Activated naive CD8-positive, alpha-beta T cell treated with anti-CD3 and anti-CD28 coated beads for 36 hours (primary cell): ENCODE results near the gene SLC6A11. TPM values are rescaled to one million over a fixed set of nuclear protein-coding genes. Genes with fewer than 3 reads are reported as not detected.

Experiments used
- DNase-seq: peaks from one replicate; pipeline ENCODE4 v3.0.0; 2021
- H3K27ac Mint-ChIP-seq: one replicate; pipeline ENCODE4 v1.8.0; 2022; ENCODE audit warnings: mild to moderate bottlenecking, moderate library complexity, mixed read lengths
- H3K27me3 Mint-ChIP-seq: one replicate; pipeline ENCODE4 v1.8.0; 2022; ENCODE audit warnings: mild to moderate bottlenecking, mixed read lengths
- H3K36me3 Mint-ChIP-seq: one replicate; pipeline ENCODE4 v1.8.0; 2021; ENCODE audit warnings: mild to moderate bottlenecking, mixed read lengths
- H3K4me1 Mint-ChIP-seq: one replicate; pipeline ENCODE4 v1.8.0; 2021; ENCODE audit warnings: mixed read lengths
- H3K4me3 Mint-ChIP-seq: one replicate; pipeline ENCODE4 v1.8.0; 2022; ENCODE audit warnings: mild to moderate bottlenecking, moderate library complexity, mixed read lengths
- H3K9me3 Mint-ChIP-seq: one replicate; pipeline ENCODE4 v1.8.0; 2022; ENCODE audit warnings: mixed read lengths
- total RNA-seq, 2 experiments: library from RNA; stranded (reverse); gene quantifications; one replicate each; pipeline ENCODE4 v1.2.3, GENCODE V29; 2021

Gene SLC6A11
- total RNA-seq, 2 experiments from 2014 or later: not detected

DNA sequence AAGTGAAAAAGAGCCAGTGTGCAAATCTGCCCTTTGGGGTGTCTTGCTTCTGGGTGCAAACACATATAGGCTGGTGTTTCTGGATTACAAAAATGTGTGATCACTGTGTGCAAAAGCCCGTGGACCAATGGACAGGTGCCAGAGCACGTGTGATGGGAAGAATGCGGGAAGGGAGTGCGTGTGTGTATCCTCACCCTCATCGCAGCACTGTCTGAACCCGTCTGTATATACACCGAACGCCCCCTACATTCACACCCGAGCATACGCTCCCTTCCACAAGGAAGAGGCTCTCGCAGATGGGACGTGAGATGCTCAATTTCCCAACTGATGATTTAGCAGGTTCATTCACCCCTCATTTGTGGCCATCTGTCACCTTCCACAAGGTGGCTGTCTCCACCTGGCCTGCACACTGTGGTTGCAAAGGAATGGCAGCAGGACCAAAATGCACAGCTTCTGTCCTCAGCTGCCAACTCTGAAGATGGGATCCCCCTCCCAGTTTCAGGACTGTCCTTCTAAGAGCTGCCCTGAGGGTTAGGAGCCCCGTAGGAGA is 157.1 kb downstream of the SLC6A11 start:
- H3K27me3 Mint-ChIP-seq: peaks cover 28% of the 10 kb centered on the region
- H3K4me1 Mint-ChIP-seq: peaks cover under 1% of the 10 kb centered on the region
- H3K9me3 Mint-ChIP-seq: no peaks in the 10 kb centered on the region
- H3K36me3 Mint-ChIP-seq: no peaks in the 10 kb centered on the region
- H3K27ac Mint-ChIP-seq: no peak overlapping the region
- H3K4me3 Mint-ChIP-seq: no peak overlapping the region
- DNase-seq: no peak

GRCh38 chr3:10974131-10974530 is 158.1 kb downstream of the SLC6A11 start:
- no peaks in the 10 kb centered on the region for H3K9me3 Mint-ChIP-seq
- peaks cover 1% of the 10 kb centered on the region for H3K4me1 Mint-ChIP-seq
- H3K4me3 Mint-ChIP-seq: no peak overlapping the region
- no peaks in the 10 kb centered on the region for H3K36me3 Mint-ChIP-seq
- DNase-seq: no peak
- peaks cover 27% of the 10 kb centered on the region for H3K27me3 Mint-ChIP-seq
- no peak overlapping the region for H3K27ac Mint-ChIP-seq

DNA sequence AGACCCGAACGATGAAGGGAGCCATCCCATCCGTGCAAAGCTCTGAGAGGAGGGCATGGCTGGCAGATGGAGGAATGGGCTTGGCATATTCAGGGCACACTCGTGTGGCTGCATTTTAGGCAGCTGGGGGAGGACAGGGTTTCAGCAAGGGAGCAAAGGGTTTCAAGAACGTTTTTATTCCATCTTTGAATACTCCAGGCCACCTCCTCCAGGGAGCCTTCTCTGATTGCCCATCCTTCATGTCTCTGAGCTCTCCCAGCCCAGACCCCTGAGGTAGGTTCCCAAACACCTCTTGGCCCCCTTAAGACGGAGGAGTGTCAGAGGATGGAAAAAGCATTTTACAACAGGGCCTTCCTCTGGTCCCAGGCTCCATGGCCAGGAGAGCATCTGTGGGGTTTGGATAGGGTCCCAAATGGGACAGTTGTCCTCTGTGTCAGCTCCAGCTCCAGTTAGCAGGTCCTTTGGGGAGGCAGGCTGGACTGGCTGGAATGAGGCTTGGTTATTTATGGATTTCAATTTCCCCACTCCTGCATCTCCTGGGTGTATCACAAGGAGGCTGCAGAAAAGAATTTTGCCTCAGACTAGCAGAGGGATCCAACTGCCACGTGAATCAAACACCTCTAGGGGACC is 158.8 kb downstream of the SLC6A11 start:
- no peaks in the 10 kb centered on the region for H3K9me3 Mint-ChIP-seq
- no peak overlapping the region for H3K27ac Mint-ChIP-seq
- H3K4me3 Mint-ChIP-seq: no peak overlapping the region
- H3K36me3 Mint-ChIP-seq: no peaks in the 10 kb centered on the region
- H3K4me1 Mint-ChIP-seq: peaks cover 1% of the 10 kb centered on the region
- no peak for DNase-seq
- peaks cover 31% of the 10 kb centered on the region for H3K27me3 Mint-ChIP-seq

- no peak for DNase-seq
- no peaks in the 10 kb centered on the region for H3K9me3 Mint-ChIP-seq
- H3K27ac Mint-ChIP-seq: no peak overlapping the region
- H3K36me3 Mint-ChIP-seq: no peaks in the 10 kb centered on the region
- peaks cover 1% of the 10 kb centered on the region for H3K4me1 Mint-ChIP-seq
- no peak overlapping the region for H3K4me3 Mint-ChIP-seq
- peaks cover 33% of the 10 kb centered on the region for H3K27me3 Mint-ChIP-seq
Observed at GRCh38 chr3:10975695-10976234, 159.7 kb downstream of the SLC6A11 start.

DNA sequence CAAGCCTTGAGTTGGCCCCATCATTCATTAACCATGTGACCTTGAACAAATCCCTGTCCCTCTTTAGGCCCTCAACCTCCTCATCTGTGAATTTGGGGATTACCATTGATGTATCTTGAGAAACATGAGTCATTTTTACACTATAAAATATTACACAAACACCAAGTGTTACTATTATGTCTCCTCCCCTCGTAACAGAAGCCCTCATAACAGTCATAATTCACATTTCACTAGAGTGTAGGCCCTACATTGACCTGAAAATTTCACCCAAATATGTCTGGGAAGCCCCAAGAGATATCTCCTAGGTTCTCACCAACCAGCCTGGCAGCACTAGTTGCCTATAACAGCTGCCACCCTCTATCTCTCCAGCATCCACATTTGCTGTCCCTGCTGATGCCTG is 160.7 kb downstream of the SLC6A11 start:
- DNase-seq: no peak
- Mint-ChIP-seq H3K27me3 (peaks cover 41% of the 10 kb centered on the region), H3K36me3 (no peaks in the 10 kb centered on the region), H3K27ac (no peak overlapping the region), H3K9me3 (no peaks in the 10 kb centered on the region), H3K4me1 (peaks cover 1% of the 10 kb centered on the region), H3K4me3 (no peak overlapping the region)

DNA sequence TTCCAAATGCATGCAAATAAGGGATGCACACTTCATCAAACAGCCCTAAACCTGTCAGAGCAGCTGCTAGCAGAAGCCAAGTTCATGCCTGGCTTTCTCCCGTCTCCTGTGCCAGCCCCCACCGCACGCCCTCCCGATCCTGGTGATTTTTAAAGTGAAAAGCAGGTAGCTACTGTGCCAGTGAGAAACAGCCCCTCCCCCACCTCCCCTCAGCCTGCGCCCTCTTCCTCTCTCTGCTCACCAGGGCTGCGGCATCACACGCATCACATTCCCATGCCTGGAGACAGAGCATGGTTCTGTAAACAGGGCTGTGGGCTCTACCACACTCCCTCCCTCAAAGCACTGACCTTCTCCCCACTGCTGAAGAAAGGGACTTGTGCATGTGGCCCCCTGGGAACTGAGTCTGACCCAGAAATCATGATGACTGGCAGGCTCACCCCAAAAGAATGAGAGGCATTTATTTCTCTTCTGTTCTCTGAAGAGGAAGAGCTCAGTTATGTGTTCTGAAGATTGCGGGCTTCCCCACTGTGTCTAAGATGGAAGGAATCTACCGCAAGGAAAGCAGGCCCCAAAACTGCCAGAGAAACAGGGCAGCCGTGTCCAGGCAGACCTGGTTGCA is 162.0 kb downstream of the SLC6A11 start:
- Mint-ChIP-seq H3K36me3 (no peaks in the 10 kb centered on the region), H3K4me3 (no peak overlapping the region), H3K27me3 (peaks cover 48% of the 10 kb centered on the region), H3K27ac (no peak overlapping the region), H3K9me3 (no peaks in the 10 kb centered on the region), H3K4me1 (peaks cover 6% of the 10 kb centered on the region)
- DNase-seq: no peak

GRCh38 chr3:10978956-10979355 is 162.9 kb downstream of the SLC6A11 start:
- no peak overlapping the region for H3K4me3 Mint-ChIP-seq
- H3K36me3 Mint-ChIP-seq: no peaks in the 10 kb centered on the region
- no peaks in the 10 kb centered on the region for H3K9me3 Mint-ChIP-seq

GRCh38 chr3:10980312-10980711 is 164.3 kb downstream of the SLC6A11 start:
- Mint-ChIP-seq H3K27me3 (peaks cover 40% of the 10 kb centered on the region), H3K27ac (no peak overlapping the region), H3K4me1 (peaks cover 9% of the 10 kb centered on the region), H3K9me3 (no peaks in the 10 kb centered on the region), H3K36me3 (no peaks in the 10 kb centered on the region), H3K4me3 (no peak overlapping the region)
- no peak for DNase-seq

More at GRCh38 chr3:10978956-10979355, 162.9 kb downstream of the SLC6A11 start:
- no peak for DNase-seq
- Mint-ChIP-seq H3K4me1 (peaks cover 9% of the 10 kb centered on the region), H3K27ac (no peak overlapping the region), H3K27me3 (peaks cover 44% of the 10 kb centered on the region)

DNA sequence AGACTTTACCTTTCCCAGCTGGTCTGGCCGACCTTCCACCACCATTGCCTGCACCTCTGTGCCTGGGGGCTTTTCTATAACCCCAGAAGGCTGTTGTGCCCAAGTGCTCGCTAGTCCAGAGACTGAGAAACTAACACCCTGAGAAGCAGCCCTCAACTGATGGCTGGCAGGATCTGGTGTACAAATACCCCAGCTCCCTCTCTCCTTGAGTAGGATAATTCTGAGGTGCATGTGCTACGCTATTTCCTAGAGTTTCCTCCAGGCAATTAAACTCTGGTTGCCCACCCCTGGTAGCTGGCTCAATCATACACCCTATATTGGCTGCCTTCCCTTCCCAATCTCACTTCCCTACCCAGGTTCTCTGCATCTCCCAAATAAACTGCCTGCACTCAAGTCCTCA is 165.0 kb downstream of the SLC6A11 start:
- peaks cover 40% of the 10 kb centered on the region for H3K27me3 Mint-ChIP-seq
- H3K9me3 Mint-ChIP-seq: no peaks in the 10 kb centered on the region
- no peak for DNase-seq
- no peak overlapping the region for H3K27ac Mint-ChIP-seq
- no peak overlapping the region for H3K4me3 Mint-ChIP-seq
- H3K36me3 Mint-ChIP-seq: no peaks in the 10 kb centered on the region
- peaks cover 9% of the 10 kb centered on the region for H3K4me1 Mint-ChIP-seq

- Mint-ChIP-seq H3K9me3 (no peaks in the 10 kb centered on the region), H3K4me1 (peaks cover 9% of the 10 kb centered on the region)
- DNase-seq: no peak
Observed at GRCh38 chr3:10981961-10982360, 165.9 kb downstream of the SLC6A11 start.

DNA sequence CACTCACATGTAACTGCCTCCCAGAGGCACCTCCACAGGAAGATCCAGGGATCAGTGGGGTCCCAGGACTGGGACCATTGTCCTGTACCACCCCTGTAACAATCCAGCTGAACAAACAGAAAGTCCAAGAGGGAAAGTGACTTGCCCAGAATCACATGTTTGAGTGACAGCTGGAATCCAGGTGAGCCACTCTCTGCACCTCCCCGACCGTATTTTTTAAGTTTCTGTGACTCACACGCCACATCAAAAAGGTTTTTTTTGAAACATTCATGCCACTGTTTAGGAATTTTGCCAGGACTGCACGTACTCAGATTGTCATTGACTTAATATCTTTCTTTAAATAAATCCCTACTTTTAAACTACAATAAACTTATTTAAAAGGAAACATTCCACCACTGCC is 166.8 kb downstream of the SLC6A11 start:
- no peak for DNase-seq
- peaks cover 33% of the 10 kb centered on the region for H3K27me3 Mint-ChIP-seq
- peaks cover 9% of the 10 kb centered on the region for H3K4me1 Mint-ChIP-seq
- no peak overlapping the region for H3K27ac Mint-ChIP-seq
- no peaks in the 10 kb centered on the region for H3K9me3 Mint-ChIP-seq
- no peaks in the 10 kb centered on the region for H3K36me3 Mint-ChIP-seq
- no peak overlapping the region for H3K4me3 Mint-ChIP-seq

More at GRCh38 chr3:10981961-10982360, 165.9 kb downstream of the SLC6A11 start:
- Mint-ChIP-seq H3K27ac (no peak overlapping the region), H3K4me3 (no peak overlapping the region), H3K27me3 (peaks cover 35% of the 10 kb centered on the region), H3K36me3 (no peaks in the 10 kb centered on the region)

DNA sequence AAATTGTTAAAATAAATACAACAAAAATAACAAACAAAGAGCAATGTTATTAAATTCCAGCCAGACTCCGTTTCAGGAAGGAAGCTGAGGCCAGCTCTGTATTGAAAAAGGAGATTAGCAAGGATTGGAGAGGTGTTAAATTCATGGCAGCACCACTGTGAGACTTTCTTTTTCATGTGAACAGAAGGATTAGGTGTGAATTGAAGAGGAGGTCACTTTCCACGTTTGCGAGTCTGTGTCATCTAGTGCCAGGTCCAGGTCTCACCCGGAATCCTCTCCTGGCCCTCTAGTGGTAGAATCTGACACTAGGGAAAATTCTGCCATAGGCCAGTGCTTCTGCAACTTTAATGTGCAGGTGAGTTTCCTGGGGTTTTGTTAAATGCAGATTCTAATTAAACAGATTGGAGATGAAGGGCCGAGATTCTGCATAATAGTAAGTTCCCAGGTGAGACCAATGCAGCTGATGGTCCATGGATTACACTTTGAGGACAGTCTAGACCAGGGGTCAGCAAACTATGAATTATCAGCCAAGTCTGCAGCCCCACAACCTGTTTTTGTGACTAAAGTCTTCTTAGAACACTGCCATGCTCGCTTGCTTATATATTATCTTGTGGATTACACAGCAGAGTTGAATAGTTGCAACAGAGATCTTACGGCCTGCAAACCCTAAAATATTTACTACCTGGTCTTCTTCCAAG is 167.3 kb downstream of the SLC6A11 start:
- Mint-ChIP-seq H3K9me3 (no peaks in the 10 kb centered on the region), H3K36me3 (no peaks in the 10 kb centered on the region)
- DNase-seq: no peak

DNA sequence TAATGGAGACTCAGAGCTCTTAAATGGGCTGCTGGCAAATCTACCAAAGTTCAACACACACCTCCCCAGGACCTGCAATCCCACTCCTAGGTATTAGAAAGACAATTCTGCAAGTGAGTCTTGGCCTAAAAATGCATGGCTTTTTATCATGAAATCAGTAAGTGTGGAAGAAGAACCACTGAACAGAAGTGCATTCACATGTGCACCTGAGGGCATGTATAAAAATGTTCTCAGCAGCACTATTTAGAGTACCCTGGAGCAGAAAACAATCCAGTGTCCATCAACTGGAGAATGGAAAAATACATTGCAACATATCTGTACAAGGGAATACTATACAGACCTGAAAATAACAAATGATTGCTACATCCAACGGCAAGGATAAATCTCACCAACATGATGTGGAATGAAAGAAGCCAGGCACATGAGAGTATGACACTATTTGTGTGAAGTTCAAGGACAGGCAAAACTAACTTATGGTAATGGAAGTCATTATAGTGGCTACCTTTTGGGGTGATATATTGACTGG is 168.4 kb downstream of the SLC6A11 start:
- Mint-ChIP-seq H3K36me3 (peaks cover 2% of the 10 kb centered on the region), H3K4me1 (peaks cover 8% of the 10 kb centered on the region), H3K4me3 (no peak overlapping the region), H3K27ac (no peak overlapping the region), H3K27me3 (peaks cover 31% of the 10 kb centered on the region), H3K9me3 (no peaks in the 10 kb centered on the region)
- no peak for DNase-seq

More for the DNA sequence above, 167.3 kb downstream of the SLC6A11 start:
- H3K27me3 Mint-ChIP-seq: peaks cover 27% of the 10 kb centered on the region
- H3K4me1 Mint-ChIP-seq: peaks cover 8% of the 10 kb centered on the region
- H3K27ac Mint-ChIP-seq: no peak overlapping the region
- H3K4me3 Mint-ChIP-seq: no peak overlapping the region

DNA sequence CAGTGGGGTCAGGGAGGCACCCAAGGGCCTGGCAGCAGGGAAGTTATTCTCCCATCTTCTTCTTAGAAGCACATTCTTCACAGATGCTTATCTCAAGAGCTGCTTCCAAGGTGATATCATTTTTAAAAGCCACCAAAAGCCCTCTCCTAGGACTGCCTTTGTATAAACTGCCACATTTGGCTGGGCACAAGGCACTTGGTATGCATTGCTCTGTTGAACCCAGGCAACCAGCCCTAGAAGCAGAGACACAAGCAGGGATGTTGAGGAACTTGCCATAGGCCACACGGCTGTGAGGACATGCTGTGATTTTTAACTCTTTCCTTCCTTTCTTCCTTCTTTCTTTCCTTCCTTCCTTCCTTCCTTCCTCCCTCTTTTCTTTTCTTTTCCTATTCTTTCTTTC is 169.2 kb downstream of the SLC6A11 start:
- Mint-ChIP-seq H3K9me3 (no peaks in the 10 kb centered on the region), H3K36me3 (peaks cover 2% of the 10 kb centered on the region), H3K4me3 (no peak overlapping the region), H3K27me3 (peaks cover 30% of the 10 kb centered on the region), H3K27ac (no peak overlapping the region), H3K4me1 (peaks cover 8% of the 10 kb centered on the region)
- DNase-seq: no peak

GRCh38 chr3:10986592-10986991 is 170.6 kb downstream of the SLC6A11 start:
- Mint-ChIP-seq H3K27me3 (peaks cover 33% of the 10 kb centered on the region), H3K4me3 (no peak overlapping the region), H3K9me3 (no peaks in the 10 kb centered on the region), H3K4me1 (peaks cover 8% of the 10 kb centered on the region), H3K36me3 (peaks cover 2% of the 10 kb centered on the region), H3K27ac (no peak overlapping the region)
- DNase-seq: no peak
